Right lobe of liver (tissue), 6 donors: Measurements from ENCODE around the gene STAT5B. TPM values are rescaled to one million over a fixed set of nuclear protein-coding genes. Genes with fewer than 3 reads are reported as not detected.
"Not testable (repeated sequence)": the region's sequence is repeated elsewhere in the genome, so short reads cannot be mapped to it uniquely, and the experiment has no call there.

ENCODE experiments used
- ATAC-seq, 4 donors: fragments of 200-7000 bp; cut with Tn5 transposase; one replicate each; pipeline ENCODE4 v1.9.1; 2020; ENCODE audit warnings: mild to moderate bottlenecking in 4 of 4, moderate library complexity in 4 of 4
- DNase-seq, 3 donors: peaks; one replicate each; pipeline ENCODE4 v3.0.0-alpha.2; 2020
- H3K27ac ChIP-seq, 3 donors: fragments of 200-600 bp; one replicate each; pipeline ENCODE4 v1.8.0; 2022
- H3K27me3 ChIP-seq, 2 donors: fragments of 200-600 bp; one replicate each; pipeline ENCODE4 v1.8.0; 2022
- H3K36me3 ChIP-seq, 4 donors: fragments of 200-600 bp; sonication (generic) in 1 of 4; one replicate each; pipeline versions ENCODE4 v1.5.1 to v1.8.0; 2017 to 2022; ENCODE audit warnings: control low read depth in 1 of 4
- H3K4me1 ChIP-seq, 4 donors: fragments of 200-600 bp; sonication (generic) in 1 of 4; one replicate each; pipeline versions ENCODE4 v1.5.1 to v1.8.0; 2017 to 2022; ENCODE audit warnings: control low read depth in 1 of 4
- H3K4me3 ChIP-seq, 3 donors: fragments of 200-600 bp; one replicate each; pipeline ENCODE4 v1.8.0; 2022
- H3K9me3 ChIP-seq, 4 donors: fragments of 200-600 bp; sonication (generic) in 1 of 4; one replicate each; pipeline versions ENCODE4 v1.5.1 to v1.8.0; 2017 to 2022; ENCODE audit warnings: control low read depth in 1 of 4
- CTCF ChIP-seq, 4 donors: fragments of 200-600 bp in 3 of 4; fragments of 450-650 bp in 1 of 4; IDR thresholded peaks; one replicate each; pipeline versions ENCODE4 v1.5.1 to v1.8.0; 2016 to 2022; ENCODE audit warnings: antibody characterized with exemption in 4 of 4, mild to moderate bottlenecking in 2 of 4
- POLR2A ChIP-seq: fragments of 450-650 bp; IDR thresholded peaks from one replicate; pipeline ENCODE4 v1.6.1; 2017; ENCODE audit warnings: antibody characterized with exemption, mild to moderate bottlenecking
- WGBS: methylation state at CpG from one replicate; pipeline ENCODE4 v1.1.6; 2018; ENCODE audit warnings: low coverage, low lambda C conversion rate; ENCODE audit not compliant: insufficient coverage; ENCODE audit errors: missing lambda C conversion rate; 5-methylcytosine and 5-hydroxymethylcytosine counted together
- intact Hi-C, 2 donors: fragments of 100-400 bp; cut with DNase I; formaldehyde crosslinking; loops; one replicate each; pipeline versions ENCODE4 v1.11.2 to v1.14.1; 2022
- total RNA-seq, 6 experiments: library from RNA; depleted of rRNA in 2 of 6; stranded (reverse); fragments of >200 nt in 2 of 6; fragmentation: NEBNext Ultra II Directional in 3 of 6; extraction: Animal tissue kit (Norgen Biotek cat#: 25700) in 3 of 6; gene quantifications; one replicate each; pipeline versions ENCODE4 v1.1.0 to v1.2.4, GENCODE V29; 2016 to 2023
- donor health status: DM: no; HTN: yes; CAD: no.
- donor health status: DM: no; HTN: no; CAD: no.
- donor health status: DM: no; HTN: no; CAD: no.
- donor health status: DM: no; HTN: yes; CAD: no.
- donor health status: DM: no; HTN: yes; CAD: no.

Gene STAT5B
- total RNA-seq, 6 experiments from 2014 or later = 21.2 to 29.0 (median 26.7) TPM

GRCh38 chr17:42308446-42308845 lies 32.3 kb upstream of the STAT5B start:
- Histone ChIP-seq H3K4me3 (no peak overlapping the region), H3K4me1 (peaks cover 0 to 25% (median 10%) of the 10 kb centered on the region in 4 donors), H3K9me3 (no peaks in the 10 kb centered on the region), H3K27ac (no peak overlapping the region), H3K36me3 (no peaks in the 10 kb centered on the region), H3K27me3 (no peaks in the 10 kb centered on the region)
- ATAC-seq (no peak), DNase-seq (no peak)
- TF ChIP-seq CTCF (IDR thresholded peaks at IDR 0.05) (no peak), POLR2A (no peak)
- 77% methylated on average over 3 of the region's 7 CpGs for WGBS
- intact Hi-C loops = no loop called here

- no peak for ATAC-seq
- no peak for TF ChIP-seq POLR2A
- no peak for TF ChIP-seq CTCF (IDR thresholded peaks at IDR 0.05)
- intact Hi-C loops = no loop called here
- Histone ChIP-seq H3K27ac (no peak overlapping the region), H3K36me3 (no peaks in the 10 kb centered on the region), H3K9me3 (no peaks in the 10 kb centered on the region), H3K27me3 (no peaks in the 10 kb centered on the region), H3K4me3 (no peak overlapping the region), H3K4me1 (peaks cover 0 to 15% (median 8%) of the 10 kb centered on the region in 4 donors)
- DNase-seq = no peak
- 89% methylated on average over 5 of the region's 19 CpGs for WGBS
Measured at GRCh38 chr17:42307362-42307927, 31.3 kb upstream of the STAT5B start.

- H3K4me3 ChIP-seq = no peak overlapping the region
- H3K27me3 ChIP-seq = no peaks in the 10 kb centered on the region
- peaks cover 0 to 6% (median 5%) of the 10 kb centered on the region in 4 donors for H3K36me3 ChIP-seq
- no peaks in the 10 kb centered on the region for H3K9me3 ChIP-seq
- 93% methylated on average over 4 of the region's 5 CpGs for WGBS
- peaks cover 0 to 4% (median 2%) of the 10 kb centered on the region in 4 donors for H3K4me1 ChIP-seq
- no peak overlapping the region for H3K27ac ChIP-seq
- DNase-seq (no peak), ATAC-seq (no peak)
- intact Hi-C loops = no loop called here
- TF ChIP-seq CTCF (IDR thresholded peaks at IDR 0.05) (no peak), POLR2A (no peak)
Measured at GRCh38 chr17:42306385-42306667, 30.1 kb upstream of the STAT5B start.

- Histone ChIP-seq H3K4me1 (no peaks in the 10 kb centered on the region), H3K36me3 (peaks cover 0 to 7% (median 6%) of the 10 kb centered on the region in 4 donors), H3K27ac (no peak overlapping the region), H3K4me3 (no peak overlapping the region), H3K9me3 (no peaks in the 10 kb centered on the region), H3K27me3 (no peaks in the 10 kb centered on the region)
- DNase-seq = no peak
- ATAC-seq = peak in 1 of 4 donors; percentile 25
- no peak for TF ChIP-seq CTCF (IDR thresholded peaks at IDR 0.05)
- TF ChIP-seq POLR2A = no peak
- intact Hi-C loops = no loop called here
- 98% methylated on average over 6 of the region's 18 CpGs for WGBS
Measured at GRCh38 chr17:42305543-42306384, 29.6 kb upstream of the STAT5B start.

GRCh38 chr17:42305031-42305330 lies 28.8 kb upstream of the STAT5B start:
- DNase-seq, H3K36me3 ChIP-seq, H3K4me3 ChIP-seq, H3K4me1 ChIP-seq, H3K9me3 ChIP-seq, H3K27me3 ChIP-seq, intact Hi-C loops, H3K27ac ChIP-seq, ATAC-seq: not testable (repeated sequence)
- WGBS = 80% methylated on average over 1 of the region's 6 CpGs
